Right lobe of liver (tissue), 4 donors: ENCODE measurements around the gene CFAP77.

Experiments
- CTCF ChIP-seq, 4 donors: fragments of 200-600 bp in 3 of 4; fragments of 450-650 bp in 1 of 4; IDR thresholded peaks; one replicate each; pipeline versions ENCODE4 v1.5.1 to v1.8.0; 2016 to 2022; ENCODE audit warnings: antibody characterized with exemption in 4 of 4, mild to moderate bottlenecking in 2 of 4
- POLR2A ChIP-seq: fragments of 450-650 bp; IDR thresholded peaks from one replicate; pipeline ENCODE4 v1.6.1; 2017; ENCODE audit warnings: antibody characterized with exemption, mild to moderate bottlenecking
- donor health status: DM: no; HTN: no; CAD: no.
- donor health status: DM: no; HTN: no; CAD: no.
- donor health status: DM: no; HTN: yes; CAD: no.

- no peak for TF ChIP-seq CTCF (IDR thresholded peaks at IDR 0.05)
- no peak for TF ChIP-seq POLR2A
Observed at GRCh38 chr9:132556235-132556634, 146.2 kb downstream of the CFAP77 start.
